CD14-positive monocyte (primary cell): Measurements from ENCODE around the gene CSRP1. TPM values are rescaled to one million over a fixed set of nuclear protein-coding genes. Genes with fewer than 3 reads are reported as not detected.

Experiments used
- DNase-seq, 3 donors: peaks; one replicate each; pipeline ENCODE4 v3.0.0-alpha.2; 2011 to 2022
- H2AFZ ChIP-seq: 2 replicates; pipeline ENCODE4 v1.6.0; 2012; ENCODE audit warnings: mild to moderate bottlenecking, low read depth, low read length, inconsistent platforms; ENCODE audit not compliant: insufficient read depth, poor library complexity, severe bottlenecking
- H3K27ac ChIP-seq, 2 donors: 1 replicate in 1 of 2; 2 replicates in 1 of 2; pipeline ENCODE4 v1.5.1; 2012 to 2013; ENCODE audit warnings: low read length in 2 of 2, control low read depth in 1 of 2, inconsistent platforms in 1 of 2, low read depth in 1 of 2, mild to moderate bottlenecking in 1 of 2
- H3K27me3 ChIP-seq, 2 donors: one replicate each; pipeline versions ENCODE4 v1.6.0 to v1.6.1; 2011 to 2013; ENCODE audit warnings: low read length in 2 of 2; ENCODE audit not compliant: control insufficient read depth in 2 of 2, insufficient read depth in 2 of 2
- H3K36me3 ChIP-seq, 2 donors: replicated peaks in 1 of 2; 1 replicate in 1 of 2; 2 replicates in 1 of 2; pipeline versions ENCODE4 v1.5.1 to v1.6.1; 2012 to 2013; ENCODE audit warnings: low read length in 2 of 2, control low read depth in 1 of 2, inconsistent platforms in 1 of 2, mild to moderate bottlenecking in 1 of 2; ENCODE audit not compliant: insufficient read depth in 2 of 2, control insufficient read depth in 1 of 2
- H3K4me1 ChIP-seq, 2 donors: 1 replicate in 1 of 2; 2 replicates in 1 of 2; pipeline versions ENCODE4 v1.5.1 to v1.6.1; 2012 to 2013; ENCODE audit warnings: low read length in 2 of 2, control low read depth in 1 of 2, inconsistent platforms in 1 of 2, mild to moderate bottlenecking in 1 of 2, moderate library complexity in 1 of 2; ENCODE audit not compliant: insufficient read depth in 2 of 2, control insufficient read depth in 1 of 2
- H3K4me2 ChIP-seq: replicated peaks from 2 replicates; pipeline ENCODE3; 2012; ENCODE audit warnings: low read length, moderate library complexity, mild to moderate bottlenecking; ENCODE audit not compliant: poor library complexity, severe bottlenecking; ENCODE audit errors: extremely low read depth
- H3K4me3 ChIP-seq, 3 experiments: fragments of 200-600 bp in 1 of 3; sonication (generic) in 1 of 3; replicated peaks in 1 of 3; 1 replicate in 2 of 3; 2 replicates in 1 of 3; pipeline ENCODE4 v1.5.1; 2011 to 2013; ENCODE audit warnings: low read length in 3 of 3, mild to moderate bottlenecking in 3 of 3, control low read depth in 2 of 3, low read depth in 2 of 3, inconsistent platforms in 1 of 3, moderate library complexity in 1 of 3
- H3K79me2 ChIP-seq: 2 replicates; pipeline ENCODE4 v1.6.0; 2012; ENCODE audit warnings: mild to moderate bottlenecking, control low read depth, inconsistent platforms, low read length, moderate library complexity; ENCODE audit not compliant: insufficient read depth
- H3K9ac ChIP-seq: 2 replicates; pipeline ENCODE4 v1.6.0; 2017; ENCODE audit warnings: low read length, mild to moderate bottlenecking; ENCODE audit not compliant: insufficient read depth, poor library complexity, severe bottlenecking
- H3K9me3 ChIP-seq, 2 donors: replicated peaks in 1 of 2; 1 replicate in 1 of 2; 2 replicates in 1 of 2; pipeline versions ENCODE4 v1.5.1 to v1.6.1; 2012 to 2013; ENCODE audit warnings: low read length in 2 of 2, control low read depth in 1 of 2; ENCODE audit not compliant: control insufficient read depth in 1 of 2, insufficient read depth in 1 of 2
- H4K20me1 ChIP-seq: 2 replicates; pipeline ENCODE4 v1.6.0; 2012; ENCODE audit warnings: mild to moderate bottlenecking, low read length, control low read depth, moderate library complexity; ENCODE audit not compliant: insufficient read depth
- H3K27ac Mint-ChIP-seq, 7 donors: one replicate each; pipeline ENCODE4 v1.8.0; 2020; ENCODE audit warnings: mild to moderate bottlenecking in 7 of 7, mixed read lengths in 7 of 7, moderate library complexity in 6 of 7, inconsistent platforms in 2 of 7
- H3K27me3 Mint-ChIP-seq, 3 donors: one replicate each; pipeline ENCODE4 v1.8.0; 2021 to 2022; ENCODE audit warnings: low read depth in 3 of 3, mild to moderate bottlenecking in 3 of 3, mixed read lengths in 3 of 3, moderate library complexity in 3 of 3, inconsistent platforms in 1 of 3
- H3K36me3 Mint-ChIP-seq, 2 donors: one replicate each; pipeline ENCODE4 v1.8.0; 2020; ENCODE audit warnings: mixed read lengths in 2 of 2, inconsistent platforms in 1 of 2, mild to moderate bottlenecking in 1 of 2
- H3K4me1 Mint-ChIP-seq: one replicate; pipeline ENCODE4 v1.8.0; 2020; ENCODE audit warnings: mild to moderate bottlenecking, mixed read lengths
- H3K4me3 Mint-ChIP-seq, 2 donors: one replicate each; pipeline ENCODE4 v1.8.0; 2020; ENCODE audit warnings: mild to moderate bottlenecking in 2 of 2, mixed read lengths in 2 of 2, moderate library complexity in 1 of 2
- H3K9me3 Mint-ChIP-seq, 7 donors: one replicate each; pipeline ENCODE4 v1.8.0; 2020 to 2022; ENCODE audit warnings: mixed read lengths in 7 of 7, mild to moderate bottlenecking in 6 of 7, moderate library complexity in 6 of 7, inconsistent platforms in 2 of 7
- CTCF ChIP-seq: fragments of 200-600 bp; IDR thresholded peaks from one replicate; pipeline ENCODE4 v1.8.0; 2022; ENCODE audit warnings: antibody characterized with exemption, mild to moderate bottlenecking
- WGBS: methylation state at CpG from one replicate; pipeline ENCODE4 v1.1.5; 2013; ENCODE audit warnings: missing lambda C conversion rate; ENCODE audit not compliant: insufficient coverage; 5-methylcytosine and 5-hydroxymethylcytosine counted together
- intact Hi-C, 2 donors: fragments of 100-400 bp; cut with micrococcal nuclease; formaldehyde crosslinking; loops; one replicate each; pipeline versions ENCODE4 v1.15.0 to v1.15.1; 2023
- polyA plus RNA-seq, 3 donors: library from polyadenylated mRNA; depleted of rRNA in 1 of 3; unstranded in 2 of 3; stranded (reverse) in 1 of 3; fragments of 300-500 nt in 2 of 3; fragments of >200 nt in 1 of 3; fragmentation: Illumina TruSeq in 2 of 3; gene quantifications; 1 replicate in 2 of 3; 2 replicates in 1 of 3; pipeline ENCODE4 v1.2.3, GENCODE V29; 2012 to 2021

CSRP1 gene
- polyA plus RNA-seq, 3 donors: 87.4 to 111 (median 98.8) TPM

DNA sequence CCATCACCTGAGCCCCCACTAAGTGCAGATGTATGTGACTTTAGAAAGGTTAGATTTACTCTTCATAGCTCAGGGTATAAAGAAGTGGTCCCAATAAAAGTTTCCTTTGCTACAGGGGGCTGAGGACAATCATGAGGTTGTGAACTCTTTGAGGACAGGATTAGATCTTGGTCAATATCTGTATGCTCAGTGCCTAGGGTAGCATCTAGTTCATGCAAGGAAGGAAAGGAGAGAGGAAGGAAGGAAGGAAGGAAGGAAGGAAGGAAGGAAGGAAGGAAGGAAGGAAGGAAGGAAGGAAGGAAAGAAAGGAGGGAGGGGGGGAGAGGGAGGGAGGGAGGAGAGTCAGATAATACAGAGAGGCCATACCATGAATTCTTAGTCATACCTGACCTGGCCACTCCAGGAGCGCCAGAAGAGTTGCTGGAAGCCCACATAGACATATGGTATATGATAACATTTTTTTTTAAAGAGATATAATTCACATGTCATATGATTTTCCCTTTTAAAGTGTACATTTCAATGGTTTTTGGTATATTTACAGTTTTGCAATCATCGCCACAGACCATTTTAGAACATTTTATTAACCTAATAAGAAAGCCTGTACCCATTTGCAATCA lies 9.7 kb upstream of the CSRP1 start:
- peaks cover 14% of the 10 kb centered on the region in 2 donors for H3K4me1 ChIP-seq
- Mint-ChIP-seq H3K36me3 (peaks cover 12 to 38% of the 10 kb centered on the region in 2 donors), H3K4me3 (no peak overlapping the region), H3K27me3 (no peaks in the 10 kb centered on the region), H3K27ac (peak overlapping the region in 1 of 7 donors; percentile 6), H3K9me3 (no peaks in the 10 kb centered on the region), H3K4me1 (peaks cover 32% of the 10 kb centered on the region)
- no peak overlapping the region for H3K27ac ChIP-seq
- H4K20me1 ChIP-seq: no peaks in the 10 kb centered on the region
- intact Hi-C loops: no loop called here
- no peaks in the 10 kb centered on the region for H3K79me2 ChIP-seq
- H3K4me2 ChIP-seq: no peak overlapping the region
- no peak overlapping the region for H2AFZ ChIP-seq
- WGBS: 100% methylated on average over 1 of the region's 2 CpGs
- no peaks in the 10 kb centered on the region for H3K9me3 ChIP-seq
- DNase-seq: no peak
- no peak overlapping the region for H3K4me3 ChIP-seq
- no peak for TF ChIP-seq CTCF
- no peaks in the 10 kb centered on the region for H3K27me3 ChIP-seq
- no peaks in the 10 kb centered on the region for H3K36me3 ChIP-seq
- no peak overlapping the region for H3K9ac ChIP-seq

DNA sequence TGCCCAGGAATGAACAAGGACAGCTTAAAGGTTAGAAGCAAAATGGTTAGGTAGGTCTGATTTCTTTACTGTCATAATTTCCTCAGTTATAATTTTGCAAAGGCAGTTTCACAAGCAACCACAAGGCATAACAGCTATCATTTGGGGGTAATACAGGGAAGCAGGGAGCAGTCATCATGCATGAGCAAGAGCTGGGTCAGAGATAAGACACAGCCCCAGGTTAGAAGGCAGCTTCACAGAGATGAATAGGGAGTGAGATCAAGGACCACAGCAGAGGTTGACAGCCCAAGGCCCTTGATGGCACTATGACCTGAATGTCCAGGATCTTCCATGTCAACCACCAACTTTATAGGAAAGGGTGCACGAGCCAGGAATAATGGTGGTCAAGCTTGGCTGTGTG lies 9.0 kb upstream of the CSRP1 start:
- peaks cover 18 to 19% of the 10 kb centered on the region in 2 donors for H3K4me1 ChIP-seq
- no peak overlapping the region for H3K9ac ChIP-seq
- intact Hi-C loops: no loop called here
- H3K4me3 Mint-ChIP-seq: no peak overlapping the region
- H2AFZ ChIP-seq: no peak overlapping the region
- no peaks in the 10 kb centered on the region for H3K36me3 ChIP-seq
- no peaks in the 10 kb centered on the region for H3K27me3 ChIP-seq
- peaks cover 35% of the 10 kb centered on the region for H3K4me1 Mint-ChIP-seq
- DNase-seq: no peak
- H3K79me2 ChIP-seq: no peaks in the 10 kb centered on the region
- TF ChIP-seq CTCF: no peak
- no peak overlapping the region for H3K4me2 ChIP-seq
- H3K36me3 Mint-ChIP-seq: peaks cover 12 to 33% of the 10 kb centered on the region in 2 donors
- no peaks in the 10 kb centered on the region for H3K9me3 ChIP-seq
- no peaks in the 10 kb centered on the region for H3K27me3 Mint-ChIP-seq
- no peaks in the 10 kb centered on the region for H3K9me3 Mint-ChIP-seq
- no CpG with 5 or more reads among the region's 1 CpG for WGBS
- H3K27ac Mint-ChIP-seq: no peak overlapping the region
- H3K4me3 ChIP-seq: no peak overlapping the region
- H4K20me1 ChIP-seq: no peaks in the 10 kb centered on the region
- H3K27ac ChIP-seq: no peak overlapping the region
